ENCODE data around the gene TMC5. TPM values are rescaled to one million over a fixed set of nuclear protein-coding genes. Genes with fewer than 3 reads are reported as not detected.

TMC5 gene
- total and polyA plus RNA-seq, 2 experiments from 2014 or later: 2.3 to 4.8 TPM

DNA sequence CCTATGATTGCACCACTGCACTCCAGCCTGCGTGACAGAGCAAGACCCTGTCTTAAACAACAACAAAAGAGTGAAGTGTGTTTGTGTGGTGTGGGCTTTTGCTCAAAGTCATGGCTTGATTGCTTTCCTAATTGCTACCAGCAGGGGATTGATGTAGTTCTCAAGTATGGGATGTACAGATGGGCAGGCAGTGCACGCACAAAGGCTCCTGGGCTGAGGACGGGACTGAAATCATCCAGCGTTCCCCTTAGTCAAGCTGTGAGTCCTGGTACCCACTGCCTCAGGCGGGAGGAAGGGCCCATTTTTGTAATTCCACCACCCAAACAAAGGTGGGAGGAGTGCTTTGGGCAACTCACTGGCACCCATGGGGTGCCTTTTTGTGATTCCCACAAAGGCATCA, 56.9 kb downstream of the TMC5 start:
- H3F3A ChIP-seq (replicated peaks; ENCODE audit: low read depth): no peaks in the 10 kb centered on the region
- no peak overlapping the region for H2AFZ ChIP-seq
- H3K4me2 ChIP-seq: no peak overlapping the region
- no peaks in the 10 kb centered on the region for H3K79me2 ChIP-seq (replicated peaks; ENCODE audit: insufficient read depth)
- Mint-ChIP-seq H3K27ac (no peak overlapping the region), H3K4me1 (no peaks in the 10 kb centered on the region; the same call in 2 of the 3 replicates), H3K4me3 (no peak overlapping the region), H3K36me3 (ENCODE audit: low read depth) (peaks cover under 1% of the 10 kb centered on the region; the same call in 1 of the 3 replicates), H3K27me3 (ENCODE audit: insufficient read depth, low read depth, poor library complexity) (no peaks in the 10 kb centered on the region), H3K9me3 (no peaks in the 10 kb centered on the region)
- peak; percentile 39; the same call in 2 of the 3 replicates for ATAC-seq
- TF ChIP-seq EZH2 (IDR thresholded peaks at IDR 0.05; ENCODE audit: low read depth, unreplicated experiment) (no peak), CREB1 (CRISPR knock-in tag; IDR thresholded peaks at IDR 0.05; ENCODE audit: low read depth) (no peak), ZNF114 (CRISPR knock-in tag; IDR thresholded peaks at IDR 0.05) (no peak), POLR2AphosphoS5 (IDR thresholded peaks at IDR 0.05; ENCODE audit: low read depth) (no peak), JUNB (IDR thresholded peaks at IDR 0.05; ENCODE audit: unreplicated experiment) (no peak), STAT1 (IDR thresholded peaks at IDR 0.05; ENCODE audit: unreplicated experiment) (no peak), NANOG (IDR thresholded peaks at IDR 0.05; ENCODE audit: borderline replicate concordance) (no peak), ZNF331 (CRISPR knock-in tag; IDR thresholded peaks at IDR 0.05; ENCODE audit: low read depth) (no peak), EZH2phosphoT487 (IDR thresholded peaks at IDR 0.05; ENCODE audit: unreplicated experiment) (no peak)
- TF ChIP-seq, protein P1, sequence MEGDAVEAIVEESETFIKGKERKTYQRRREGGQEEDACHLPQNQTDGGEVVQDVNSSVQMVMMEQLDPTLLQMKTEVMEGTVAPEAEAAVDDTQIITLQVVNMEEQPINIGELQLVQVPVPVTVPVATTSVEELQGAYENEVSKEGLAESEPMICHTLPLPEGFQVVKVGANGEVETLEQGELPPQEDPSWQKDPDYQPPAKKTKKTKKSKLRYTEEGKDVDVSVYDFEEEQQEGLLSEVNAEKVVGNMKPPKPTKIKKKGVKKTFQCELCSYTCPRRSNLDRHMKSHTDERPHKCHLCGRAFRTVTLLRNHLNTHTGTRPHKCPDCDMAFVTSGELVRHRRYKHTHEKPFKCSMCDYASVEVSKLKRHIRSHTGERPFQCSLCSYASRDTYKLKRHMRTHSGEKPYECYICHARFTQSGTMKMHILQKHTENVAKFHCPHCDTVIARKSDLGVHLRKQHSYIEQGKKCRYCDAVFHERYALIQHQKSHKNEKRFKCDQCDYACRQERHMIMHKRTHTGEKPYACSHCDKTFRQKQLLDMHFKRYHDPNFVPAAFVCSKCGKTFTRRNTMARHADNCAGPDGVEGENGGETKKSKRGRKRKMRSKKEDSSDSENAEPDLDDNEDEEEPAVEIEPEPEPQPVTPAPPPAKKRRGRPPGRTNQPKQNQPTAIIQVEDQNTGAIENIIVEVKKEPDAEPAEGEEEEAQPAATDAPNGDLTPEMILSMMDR (conservative IDR thresholded peaks at IDR 0.05; ENCODE audit: low read depth in 2 of 2): no peak
- TF ChIP-seq, protein P2, sequence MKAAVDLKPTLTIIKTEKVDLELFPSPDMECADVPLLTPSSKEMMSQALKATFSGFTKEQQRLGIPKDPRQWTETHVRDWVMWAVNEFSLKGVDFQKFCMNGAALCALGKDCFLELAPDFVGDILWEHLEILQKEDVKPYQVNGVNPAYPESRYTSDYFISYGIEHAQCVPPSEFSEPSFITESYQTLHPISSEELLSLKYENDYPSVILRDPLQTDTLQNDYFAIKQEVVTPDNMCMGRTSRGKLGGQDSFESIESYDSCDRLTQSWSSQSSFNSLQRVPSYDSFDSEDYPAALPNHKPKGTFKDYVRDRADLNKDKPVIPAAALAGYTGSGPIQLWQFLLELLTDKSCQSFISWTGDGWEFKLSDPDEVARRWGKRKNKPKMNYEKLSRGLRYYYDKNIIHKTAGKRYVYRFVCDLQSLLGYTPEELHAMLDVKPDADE (IDR thresholded peaks at IDR 0.05): no peak
- TF ChIP-seq, protein P3, sequence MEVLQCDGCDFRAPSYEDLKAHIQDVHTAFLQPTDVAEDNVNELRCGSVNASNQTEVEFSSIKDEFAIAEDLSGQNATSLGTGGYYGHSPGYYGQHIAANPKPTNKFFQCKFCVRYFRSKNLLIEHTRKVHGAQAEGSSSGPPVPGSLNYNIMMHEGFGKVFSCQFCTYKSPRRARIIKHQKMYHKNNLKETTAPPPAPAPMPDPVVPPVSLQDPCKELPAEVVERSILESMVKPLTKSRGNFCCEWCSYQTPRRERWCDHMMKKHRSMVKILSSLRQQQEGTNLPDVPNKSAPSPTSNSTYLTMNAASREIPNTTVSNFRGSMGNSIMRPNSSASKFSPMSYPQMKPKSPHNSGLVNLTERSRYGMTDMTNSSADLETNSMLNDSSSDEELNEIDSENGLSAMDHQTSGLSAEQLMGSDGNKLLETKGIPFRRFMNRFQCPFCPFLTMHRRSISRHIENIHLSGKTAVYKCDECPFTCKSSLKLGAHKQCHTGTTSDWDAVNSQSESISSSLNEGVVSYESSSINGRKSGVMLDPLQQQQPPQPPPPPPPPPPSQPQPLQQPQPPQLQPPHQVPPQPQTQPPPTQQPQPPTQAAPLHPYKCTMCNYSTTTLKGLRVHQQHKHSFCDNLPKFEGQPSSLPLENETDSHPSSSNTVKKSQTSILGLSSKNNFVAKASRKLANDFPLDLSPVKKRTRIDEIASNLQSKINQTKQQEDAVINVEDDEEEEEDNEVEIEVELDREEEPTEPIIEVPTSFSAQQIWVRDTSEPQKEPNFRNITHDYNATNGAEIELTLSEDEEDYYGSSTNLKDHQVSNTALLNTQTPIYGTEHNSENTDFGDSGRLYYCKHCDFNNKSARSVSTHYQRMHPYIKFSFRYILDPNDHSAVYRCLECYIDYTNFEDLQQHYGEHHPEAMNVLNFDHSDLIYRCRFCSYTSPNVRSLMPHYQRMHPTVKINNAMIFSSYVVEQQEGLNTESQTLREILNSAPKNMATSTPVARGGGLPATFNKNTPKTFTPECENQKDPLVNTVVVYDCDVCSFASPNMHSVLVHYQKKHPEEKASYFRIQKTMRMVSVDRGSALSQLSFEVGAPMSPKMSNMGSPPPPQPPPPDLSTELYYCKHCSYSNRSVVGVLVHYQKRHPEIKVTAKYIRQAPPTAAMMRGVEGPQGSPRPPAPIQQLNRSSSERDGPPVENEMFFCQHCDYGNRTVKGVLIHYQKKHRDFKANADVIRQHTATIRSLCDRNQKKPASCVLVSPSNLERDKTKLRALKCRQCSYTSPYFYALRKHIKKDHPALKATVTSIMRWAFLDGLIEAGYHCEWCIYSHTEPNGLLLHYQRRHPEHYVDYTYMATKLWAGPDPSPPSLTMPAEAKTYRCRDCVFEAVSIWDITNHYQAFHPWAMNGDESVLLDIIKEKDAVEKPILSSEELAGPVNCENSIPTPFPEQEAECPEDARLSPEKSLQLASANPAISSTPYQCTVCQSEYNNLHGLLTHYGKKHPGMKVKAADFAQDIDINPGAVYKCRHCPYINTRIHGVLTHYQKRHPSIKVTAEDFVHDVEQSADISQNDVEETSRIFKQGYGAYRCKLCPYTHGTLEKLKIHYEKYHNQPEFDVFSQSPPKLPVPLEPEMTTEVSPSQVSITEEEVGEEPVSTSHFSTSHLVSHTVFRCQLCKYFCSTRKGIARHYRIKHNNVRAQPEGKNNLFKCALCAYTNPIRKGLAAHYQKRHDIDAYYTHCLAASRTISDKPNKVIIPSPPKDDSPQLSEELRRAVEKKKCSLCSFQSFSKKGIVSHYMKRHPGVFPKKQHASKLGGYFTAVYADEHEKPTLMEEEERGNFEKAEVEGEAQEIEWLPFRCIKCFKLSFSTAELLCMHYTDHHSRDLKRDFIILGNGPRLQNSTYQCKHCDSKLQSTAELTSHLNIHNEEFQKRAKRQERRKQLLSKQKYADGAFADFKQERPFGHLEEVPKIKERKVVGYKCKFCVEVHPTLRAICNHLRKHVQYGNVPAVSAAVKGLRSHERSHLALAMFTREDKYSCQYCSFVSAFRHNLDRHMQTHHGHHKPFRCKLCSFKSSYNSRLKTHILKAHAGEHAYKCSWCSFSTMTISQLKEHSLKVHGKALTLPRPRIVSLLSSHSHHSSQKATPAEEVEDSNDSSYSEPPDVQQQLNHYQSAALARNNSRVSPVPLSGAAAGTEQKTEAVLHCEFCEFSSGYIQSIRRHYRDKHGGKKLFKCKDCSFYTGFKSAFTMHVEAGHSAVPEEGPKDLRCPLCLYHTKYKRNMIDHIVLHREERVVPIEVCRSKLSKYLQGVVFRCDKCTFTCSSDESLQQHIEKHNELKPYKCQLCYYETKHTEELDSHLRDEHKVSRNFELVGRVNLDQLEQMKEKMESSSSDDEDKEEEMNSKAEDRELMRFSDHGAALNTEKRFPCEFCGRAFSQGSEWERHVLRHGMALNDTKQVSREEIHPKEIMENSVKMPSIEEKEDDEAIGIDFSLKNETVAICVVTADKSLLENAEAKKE (CRISPR knock-in tag; IDR thresholded peaks at IDR 0.05): no peak
- TF ChIP-seq, protein P4, sequence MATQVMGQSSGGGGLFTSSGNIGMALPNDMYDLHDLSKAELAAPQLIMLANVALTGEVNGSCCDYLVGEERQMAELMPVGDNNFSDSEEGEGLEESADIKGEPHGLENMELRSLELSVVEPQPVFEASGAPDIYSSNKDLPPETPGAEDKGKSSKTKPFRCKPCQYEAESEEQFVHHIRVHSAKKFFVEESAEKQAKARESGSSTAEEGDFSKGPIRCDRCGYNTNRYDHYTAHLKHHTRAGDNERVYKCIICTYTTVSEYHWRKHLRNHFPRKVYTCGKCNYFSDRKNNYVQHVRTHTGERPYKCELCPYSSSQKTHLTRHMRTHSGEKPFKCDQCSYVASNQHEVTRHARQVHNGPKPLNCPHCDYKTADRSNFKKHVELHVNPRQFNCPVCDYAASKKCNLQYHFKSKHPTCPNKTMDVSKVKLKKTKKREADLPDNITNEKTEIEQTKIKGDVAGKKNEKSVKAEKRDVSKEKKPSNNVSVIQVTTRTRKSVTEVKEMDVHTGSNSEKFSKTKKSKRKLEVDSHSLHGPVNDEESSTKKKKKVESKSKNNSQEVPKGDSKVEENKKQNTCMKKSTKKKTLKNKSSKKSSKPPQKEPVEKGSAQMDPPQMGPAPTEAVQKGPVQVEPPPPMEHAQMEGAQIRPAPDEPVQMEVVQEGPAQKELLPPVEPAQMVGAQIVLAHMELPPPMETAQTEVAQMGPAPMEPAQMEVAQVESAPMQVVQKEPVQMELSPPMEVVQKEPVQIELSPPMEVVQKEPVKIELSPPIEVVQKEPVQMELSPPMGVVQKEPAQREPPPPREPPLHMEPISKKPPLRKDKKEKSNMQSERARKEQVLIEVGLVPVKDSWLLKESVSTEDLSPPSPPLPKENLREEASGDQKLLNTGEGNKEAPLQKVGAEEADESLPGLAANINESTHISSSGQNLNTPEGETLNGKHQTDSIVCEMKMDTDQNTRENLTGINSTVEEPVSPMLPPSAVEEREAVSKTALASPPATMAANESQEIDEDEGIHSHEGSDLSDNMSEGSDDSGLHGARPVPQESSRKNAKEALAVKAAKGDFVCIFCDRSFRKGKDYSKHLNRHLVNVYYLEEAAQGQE (IDR thresholded peaks at IDR 0.05; ENCODE audit: unreplicated experiment): no peak
- 0 out of 2 replicates have a peak, but pooled peaks cover 4% of the 10 kb centered on the region for H3K4me1 ChIP-seq (ENCODE audit: insufficient read depth)
- DNase-seq (ENCODE audit: low spot score): peak; percentile 9
- no peak overlapping the region for H3K4me3 ChIP-seq
- no peak overlapping the region for H3K27ac ChIP-seq (ENCODE audit: low read depth)
- H4K20me1 ChIP-seq (replicated peaks; ENCODE audit: insufficient read depth): no peaks in the 10 kb centered on the region
- H3K27me3 ChIP-seq (ENCODE audit: insufficient read depth): no peaks in the 10 kb centered on the region
- H3K9me2 ChIP-seq (ENCODE audit: insufficient read depth): 0 out of 2 replicates have a peak, but pooled peaks cover 2% of the 10 kb centered on the region
- no peaks in the 10 kb centered on the region for H3K36me3 ChIP-seq (ENCODE audit: insufficient read depth)
